Measurements from ENCODE around the gene NEDD9.

The NEDD9 gene

DNA sequence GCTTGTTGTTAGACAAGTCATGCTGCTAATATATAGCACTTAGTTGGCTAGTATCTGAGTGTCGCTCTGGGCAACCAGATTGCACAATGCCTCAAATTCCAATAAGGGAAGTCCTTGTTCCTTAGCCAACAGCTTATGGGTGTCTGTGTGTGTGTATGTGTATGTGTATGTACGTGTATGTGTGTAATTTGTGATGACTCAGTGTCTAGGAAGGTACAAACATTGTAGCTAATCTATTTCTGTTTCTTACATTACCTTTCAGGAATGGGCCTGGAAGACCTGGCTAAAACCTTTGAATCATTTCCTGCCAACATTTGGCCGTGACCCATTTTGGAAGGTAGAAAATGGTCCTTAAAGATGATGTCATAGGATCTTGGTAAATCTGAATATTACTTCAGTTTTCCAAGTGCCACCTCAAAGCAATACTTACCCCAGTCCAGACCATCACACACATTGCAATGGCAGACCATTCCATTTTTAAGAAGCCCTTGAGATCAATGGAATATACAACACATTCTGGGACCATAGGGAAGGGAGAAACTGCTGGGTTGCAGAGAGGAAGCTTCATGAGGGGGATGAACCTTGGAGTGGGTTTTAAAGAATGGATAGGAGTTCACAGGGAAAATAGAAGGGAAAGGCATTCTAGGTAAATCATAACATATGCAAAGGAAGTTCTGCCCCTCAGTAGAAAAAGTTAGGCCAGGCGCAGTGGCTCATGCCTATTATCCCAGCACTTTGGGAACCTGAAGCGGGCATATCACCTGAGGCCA lies 25.1 kb downstream of the NEDD9 start:
- H3K4me3 Mint-ChIP-seq: no peak overlapping the region
- peaks cover 95% of the 10 kb centered on the region for H3K36me3 Mint-ChIP-seq
- H3K9me3 Mint-ChIP-seq: no peaks in the 10 kb centered on the region
- DNase-seq (ENCODE audit: low spot score in 2 of 2) (no peak), ATAC-seq (no peak)
- peaks cover 68% of the 10 kb centered on the region for H3K4me1 Mint-ChIP-seq
- peak overlapping the region; percentile 63 for H3K27ac Mint-ChIP-seq

DNA sequence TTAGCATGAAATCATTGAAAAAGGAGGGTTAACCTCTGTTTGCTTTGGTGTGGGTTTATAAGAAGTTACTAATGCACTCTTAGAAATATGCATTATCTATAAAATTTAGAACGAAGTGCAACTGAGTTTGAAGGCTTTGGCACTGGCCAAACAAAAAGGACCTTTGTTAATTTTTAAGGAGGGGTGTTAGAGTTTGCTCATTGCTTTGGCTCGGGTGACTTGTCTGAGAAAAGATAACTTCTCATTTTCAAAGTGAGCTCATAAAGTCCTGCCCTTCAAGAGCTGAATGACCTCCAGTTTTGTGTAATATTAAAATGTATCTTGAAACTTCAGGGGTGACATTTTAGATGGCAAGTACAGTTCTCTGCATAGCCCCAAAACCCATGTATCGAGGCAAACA lies 25.9 kb downstream of the NEDD9 start:
- Mint-ChIP-seq H3K36me3 (peaks cover 87% of the 10 kb centered on the region), H3K27ac (no peak overlapping the region), H3K9me3 (no peaks in the 10 kb centered on the region), H3K4me3 (no peak overlapping the region), H3K4me1 (peaks cover 68% of the 10 kb centered on the region)
- DNase-seq (ENCODE audit: low spot score in 2 of 2): no peak
- no peak for ATAC-seq

DNA sequence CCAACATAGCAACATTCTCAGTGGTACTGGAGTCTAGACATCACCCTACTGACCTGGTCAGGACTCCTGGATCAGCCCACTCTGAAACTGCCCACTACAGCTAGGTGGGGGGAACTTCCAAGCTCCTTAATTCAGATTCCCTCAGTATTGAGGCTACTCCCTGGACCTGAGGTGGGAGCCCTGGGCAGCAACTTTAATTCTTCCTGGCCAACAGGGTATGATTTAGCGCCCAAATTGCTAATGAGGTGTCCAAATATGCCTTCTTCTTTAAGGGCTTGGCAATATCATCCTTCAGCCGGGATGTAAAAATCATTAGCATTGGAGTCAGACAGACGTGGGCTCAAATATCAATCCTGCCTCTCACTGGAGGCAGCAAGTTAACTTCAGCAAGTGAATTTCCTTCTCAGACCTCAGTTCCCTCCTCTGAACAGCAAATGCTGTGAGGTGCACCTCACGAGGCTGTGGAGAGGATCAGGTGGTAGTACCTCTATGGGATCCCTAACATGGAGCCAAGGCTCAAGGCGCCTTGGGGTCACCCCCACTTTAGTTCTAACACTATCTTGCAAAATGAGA lies 27.6 kb downstream of the NEDD9 start:
- no peak for ATAC-seq
- no peaks in the 10 kb centered on the region for H3K9me3 Mint-ChIP-seq

GRCh38 chr6:11204005-11204399 lies 28.5 kb downstream of the NEDD9 start:
- Mint-ChIP-seq H3K9me3 (no peaks in the 10 kb centered on the region), H3K4me3 (no peak overlapping the region), H3K27ac (peak overlapping the region; percentile 97), H3K36me3 (peaks cover 86% of the 10 kb centered on the region), H3K4me1 (peaks cover 75% of the 10 kb centered on the region)
- DNase-seq (ENCODE audit: low spot score in 2 of 2): no peak
- no peak for ATAC-seq

More for the DNA sequence above, 27.6 kb downstream of the NEDD9 start:
- Mint-ChIP-seq H3K4me3 (no peak overlapping the region), H3K36me3 (peaks cover 86% of the 10 kb centered on the region), H3K4me1 (peaks cover 73% of the 10 kb centered on the region), H3K27ac (no peak overlapping the region)
- DNase-seq (ENCODE audit: low spot score in 2 of 2): no peak

DNA sequence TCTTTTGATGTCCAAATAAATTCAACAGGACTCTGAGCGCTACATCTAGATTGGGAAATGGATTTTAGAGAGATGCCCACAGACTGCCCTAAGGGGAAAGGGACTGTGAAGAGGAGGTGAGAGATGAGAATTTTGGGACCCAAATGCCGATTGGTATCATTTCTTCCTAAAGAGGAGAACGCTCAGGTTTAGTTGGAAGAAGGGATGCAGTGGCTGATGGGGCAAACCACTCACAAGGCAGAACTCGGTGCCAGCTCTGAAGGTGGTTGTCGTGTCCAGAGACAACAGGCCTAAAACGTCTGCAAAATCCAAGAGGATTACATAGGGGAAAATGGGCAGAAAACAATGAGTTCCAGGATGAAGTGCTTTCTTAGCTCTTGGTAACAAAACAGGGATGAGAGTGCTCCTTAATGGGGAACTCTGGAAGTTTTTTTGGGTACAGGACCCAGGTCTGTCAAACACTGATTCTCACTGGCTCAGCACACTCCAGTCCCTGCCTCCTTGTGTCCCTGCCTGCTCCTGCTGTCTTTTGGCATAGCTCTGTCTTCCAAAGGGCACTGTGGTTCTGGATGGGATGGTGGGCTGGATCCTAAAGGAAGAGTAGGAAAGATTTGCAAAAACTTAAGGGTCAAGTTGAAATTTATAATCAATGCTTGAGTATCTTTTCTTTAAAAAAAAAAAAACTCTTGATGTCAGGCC lies 29.0 kb downstream of the NEDD9 start:
- Mint-ChIP-seq H3K4me1 (peaks cover 77% of the 10 kb centered on the region), H3K27ac (peak overlapping the region; percentile 97), H3K36me3 (peaks cover 86% of the 10 kb centered on the region), H3K4me3 (peak overlapping the region; percentile 65), H3K9me3 (no peaks in the 10 kb centered on the region)
- DNase-seq (ENCODE audit: low spot score in 2 of 2) (no peak), ATAC-seq (no peak)

DNA sequence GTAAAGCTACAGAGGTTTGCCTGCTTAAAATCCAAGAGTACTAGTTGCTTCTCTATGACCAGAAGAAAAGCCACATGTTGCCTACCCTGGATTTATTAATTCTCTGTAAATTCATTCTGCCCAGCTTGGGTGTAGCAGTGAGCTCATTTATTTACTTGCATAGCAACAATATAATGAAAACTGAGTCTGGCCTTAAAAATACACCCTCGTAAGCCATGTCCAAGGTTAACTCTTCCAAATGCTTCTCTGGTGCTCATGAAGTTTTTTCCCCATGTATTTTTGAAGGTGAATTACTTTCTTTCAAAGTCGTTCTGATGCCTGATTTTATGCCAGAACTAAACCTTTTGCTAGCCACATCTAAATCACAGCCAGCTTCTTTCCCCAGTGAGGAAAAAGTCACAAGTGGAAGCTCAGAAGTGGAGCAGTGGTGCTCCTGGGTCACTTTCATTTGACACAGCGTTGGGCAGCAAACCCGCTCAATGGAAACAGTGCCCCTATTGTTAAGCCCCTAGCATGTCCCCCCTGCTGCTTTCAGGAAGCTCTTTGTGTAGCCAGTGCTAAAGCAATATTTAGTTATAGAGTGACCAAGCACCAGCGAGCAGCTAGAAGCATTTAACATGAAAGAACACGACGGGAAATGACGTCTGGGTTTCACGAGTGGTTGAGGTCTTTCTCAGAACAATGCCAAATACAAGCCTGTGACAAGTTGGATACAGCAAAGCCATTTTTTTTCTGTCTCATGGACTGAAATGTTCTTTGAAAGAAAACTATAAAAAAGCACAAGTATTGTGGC lies 29.8 kb downstream of the NEDD9 start:
- H3K27ac Mint-ChIP-seq: peak overlapping the region; percentile 97
- peak; percentile 87 for ATAC-seq
- H3K4me3 Mint-ChIP-seq: peak overlapping the region; percentile 65
- H3K9me3 Mint-ChIP-seq: no peaks in the 10 kb centered on the region
- peaks cover 88% of the 10 kb centered on the region for H3K36me3 Mint-ChIP-seq
- H3K4me1 Mint-ChIP-seq: peaks cover 75% of the 10 kb centered on the region
- peak in 1 of 2 donors; percentile 58 for DNase-seq (ENCODE audit: low spot score in 2 of 2)

- Mint-ChIP-seq H3K4me1 (peaks cover 73% of the 10 kb centered on the region), H3K27ac (peak overlapping the region; percentile 97), H3K36me3 (peaks cover 88% of the 10 kb centered on the region), H3K9me3 (no peaks in the 10 kb centered on the region), H3K4me3 (peak overlapping the region; percentile 65)
- ATAC-seq (no peak), DNase-seq (ENCODE audit: low spot score in 2 of 2) (no peak)
These were observed 30.5 kb downstream of the NEDD9 start for GRCh38 chr6:11201772-11202512.

DNA sequence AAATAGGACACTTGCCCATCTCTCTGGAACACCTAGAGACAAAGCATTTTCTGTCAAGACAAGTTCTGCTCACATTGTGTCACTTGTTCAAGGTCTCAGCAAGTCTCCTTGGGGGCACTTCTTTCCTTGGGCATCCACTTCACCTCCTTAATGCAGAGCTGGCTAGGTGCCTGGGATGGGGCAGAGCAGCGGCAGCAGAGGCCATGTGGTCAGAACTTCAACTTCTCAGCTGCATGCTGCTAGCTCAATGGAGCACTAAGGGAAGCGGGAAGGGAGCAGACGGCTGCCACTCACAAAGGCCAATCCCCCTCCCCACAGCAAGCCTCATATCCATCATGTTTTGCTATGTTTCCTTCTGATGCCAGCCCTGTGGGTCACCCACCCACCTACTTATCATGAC lies 31.5 kb downstream of the NEDD9 start:
- ATAC-seq: peak; percentile 60
- Mint-ChIP-seq H3K4me1 (peaks cover 75% of the 10 kb centered on the region), H3K36me3 (peaks cover 85% of the 10 kb centered on the region), H3K4me3 (no peak overlapping the region), H3K27ac (peak overlapping the region; percentile 97), H3K9me3 (no peaks in the 10 kb centered on the region)
- DNase-seq (ENCODE audit: low spot score in 2 of 2): no peak

- DNase-seq (ENCODE audit: low spot score in 2 of 2) (no peak), ATAC-seq (no peak)
- Mint-ChIP-seq H3K36me3 (peaks cover 84% of the 10 kb centered on the region), H3K27ac (peak overlapping the region; percentile 97), H3K9me3 (no peaks in the 10 kb centered on the region), H3K4me3 (no peak overlapping the region), H3K4me1 (peaks cover 75% of the 10 kb centered on the region)
These were observed 32.1 kb downstream of the NEDD9 start for GRCh38 chr6:11200356-11200755.

DNA sequence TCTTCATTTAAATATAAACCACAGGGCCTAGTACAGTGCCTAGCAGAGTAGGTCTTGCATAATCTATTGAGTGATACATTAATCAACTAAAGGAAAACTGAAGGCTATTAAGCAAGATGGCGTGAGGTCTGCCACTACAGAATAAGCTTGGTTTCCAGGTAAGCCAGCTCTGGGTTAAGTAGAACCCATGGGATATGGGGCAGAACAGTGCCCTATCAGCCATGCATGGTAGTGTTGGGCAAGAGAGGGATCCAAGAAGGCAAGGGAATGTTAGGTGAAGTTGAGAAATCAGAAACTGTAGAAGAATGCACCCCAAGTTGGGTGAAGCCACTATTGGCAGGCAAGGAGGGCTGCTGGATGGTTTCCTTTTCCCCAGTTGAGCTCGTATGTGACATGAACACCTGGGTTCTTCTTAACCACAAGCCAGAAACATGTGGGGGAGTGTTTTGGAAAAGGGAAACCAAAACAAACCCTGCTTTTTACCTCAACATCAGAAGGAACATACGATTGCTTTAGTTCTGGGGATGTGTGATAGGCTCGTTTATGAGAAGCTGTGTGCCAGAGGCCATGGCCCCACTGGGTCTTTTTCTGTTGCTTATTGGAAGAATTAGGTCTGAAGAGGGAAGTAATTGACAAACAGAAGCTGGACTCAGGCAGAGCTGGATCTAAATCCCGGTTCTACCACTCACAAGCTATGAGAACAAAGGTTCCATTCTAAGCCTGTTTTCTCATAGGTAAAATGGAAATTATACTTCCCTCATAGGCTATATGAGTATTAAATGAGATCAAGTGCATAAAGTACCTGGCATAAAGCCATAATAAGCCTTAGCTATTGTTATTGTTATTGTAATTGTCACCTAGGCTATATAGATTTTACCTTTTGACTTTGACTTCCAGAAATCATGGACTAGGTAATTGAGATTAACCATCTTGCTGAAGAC lies 33.5 kb downstream of the NEDD9 start:
- H3K9me3 Mint-ChIP-seq: no peaks in the 10 kb centered on the region
- peaks cover 80% of the 10 kb centered on the region for H3K36me3 Mint-ChIP-seq
- peak overlapping the region; percentile 97 for H3K27ac Mint-ChIP-seq
- no peak for DNase-seq (ENCODE audit: low spot score in 2 of 2)
- peaks cover 69% of the 10 kb centered on the region for H3K4me1 Mint-ChIP-seq
- peak overlapping the region; percentile 33 for H3K4me3 Mint-ChIP-seq
- ATAC-seq: peak; percentile 52

- ATAC-seq (no peak), DNase-seq (ENCODE audit: low spot score in 2 of 2) (no peak)
- H3K27ac Mint-ChIP-seq: no peak overlapping the region
- peaks cover 81% of the 10 kb centered on the region for H3K36me3 Mint-ChIP-seq
- H3K4me1 Mint-ChIP-seq: peaks cover 59% of the 10 kb centered on the region
- no peaks in the 10 kb centered on the region for H3K9me3 Mint-ChIP-seq
- no peak overlapping the region for H3K4me3 Mint-ChIP-seq
These were observed 34.6 kb downstream of the NEDD9 start for GRCh38 chr6:11197850-11198249.

- H3K4me1 Mint-ChIP-seq: peaks cover 52% of the 10 kb centered on the region
- no peak overlapping the region for H3K4me3 Mint-ChIP-seq
- H3K27ac Mint-ChIP-seq: no peak overlapping the region
- ATAC-seq (no peak), DNase-seq (ENCODE audit: low spot score in 2 of 2) (no peak)
- H3K9me3 Mint-ChIP-seq: no peaks in the 10 kb centered on the region
- peaks cover 86% of the 10 kb centered on the region for H3K36me3 Mint-ChIP-seq
These were observed 35.3 kb downstream of the NEDD9 start for GRCh38 chr6:11197175-11197536.

GRCh38 chr6:11196511-11197174 lies 35.8 kb downstream of the NEDD9 start:
- Mint-ChIP-seq H3K4me1 (peaks cover 46% of the 10 kb centered on the region), H3K36me3 (peaks cover 91% of the 10 kb centered on the region), H3K4me3 (no peak overlapping the region), H3K9me3 (no peaks in the 10 kb centered on the region), H3K27ac (no peak overlapping the region)
- ATAC-seq (no peak), DNase-seq (ENCODE audit: low spot score in 2 of 2) (no peak)

All from stimulated activated effector memory CD8-positive, alpha-beta T cell treated with anti-CD3 and anti-CD28 coated beads, Interleukin-12 subunit alpha, Interleukin-12 subunit beta, amount 100 ng/mL, for 72 hours (primary cell).